SK-N-SH (cell line): ENCODE measurements around the gene OR9A4. TPM values are rescaled to one million over a fixed set of nuclear protein-coding genes. Genes with fewer than 3 reads are reported as not detected.

Source experiments
- CTCF ChIA-PET: fragments of 300-600, 350-600 bp; formaldehyde crosslinking; extraction: SDS; loops from one replicate; lab custom pipeline; 2021; lab: Yijun Ruan, JAX
- POLR2A ChIA-PET: fragments of 350-600 bp; sonication (Branson Sonifier 250); formaldehyde crosslinking; extraction: SDS; loops from one replicate; lab custom pipeline; 2020; ENCODE audit warnings: antibody characterized with exemption, inconsistent platforms; lab: Yijun Ruan, JAX
- DNase-seq: peaks from one replicate; pipeline ENCODE4 v3.0.0; 2012
- H2AFZ ChIP-seq: fragments of 200-600 bp; sonication (generic); 2 replicates; pipeline ENCODE4 v1.8.1; 2016; ENCODE audit warnings: antibody characterized with exemption, mild to moderate bottlenecking, low read depth
- H3F3A ChIP-seq: fragments of 200-600 bp; sonication (generic); replicated peaks from 2 replicates; pipeline ENCODE3; 2016; ENCODE audit warnings: antibody characterized with exemption, mild to moderate bottlenecking; ENCODE audit not compliant: insufficient read depth
- H3K27ac ChIP-seq, 2 experiments: fragments of 200-500 bp in 1 of 2; fragments of 200-600 bp in 1 of 2; sonication (Bioruptor generic) in 1 of 2; sonication (generic), shearing (Covaris generic) in 1 of 2; 2 replicates each; pipeline versions ENCODE4 v1.5.1 to v1.6.1; 2014 to 2016; ENCODE audit warnings: low read depth in 2 of 2, inconsistent platforms in 1 of 2, low read length in 1 of 2, mild to moderate bottlenecking in 1 of 2, mixed read lengths in 1 of 2
- H3K27me3 ChIP-seq: fragments of 200-600 bp; sonication (generic), shearing (Covaris generic); 2 replicates; pipeline ENCODE4 v1.6.1; 2016; ENCODE audit warnings: mixed run types; ENCODE audit not compliant: insufficient read depth
- H3K36me3 ChIP-seq, 2 experiments: fragments of 200-500 bp in 1 of 2; fragments of 200-600 bp in 1 of 2; sonication (Bioruptor generic) in 1 of 2; sonication (generic) in 1 of 2; replicated peaks in 1 of 2; 2 replicates each; pipeline versions ENCODE3 to v1.5.1; 2014 to 2016; ENCODE audit warnings: low read length in 1 of 2, mild to moderate bottlenecking in 1 of 2; ENCODE audit not compliant: insufficient read depth in 2 of 2, control insufficient read depth in 1 of 2
- H3K4me1 ChIP-seq, 2 experiments: fragments of 200-500 bp in 1 of 2; fragments of 200-600 bp in 1 of 2; sonication (Bioruptor generic) in 1 of 2; sonication (generic), shearing (Covaris generic) in 1 of 2; 2 replicates each; pipeline versions ENCODE4 v1.5.1 to v1.6.1; 2014 to 2016; ENCODE audit warnings: low read depth in 1 of 2, low read length in 1 of 2, mixed run types in 1 of 2; ENCODE audit not compliant: insufficient read depth in 2 of 2, control insufficient read depth in 1 of 2
- H3K4me2 ChIP-seq: fragments of 200-600 bp; sonication (generic), shearing (Covaris generic); 2 replicates; pipeline ENCODE4 v1.6.1; 2017; ENCODE audit warnings: mixed run types
- H3K4me3 ChIP-seq, 2 experiments: fragments of 200-500 bp in 1 of 2; fragments of 200-600 bp in 1 of 2; sonication (Bioruptor generic) in 1 of 2; sonication (generic), shearing (Covaris generic) in 1 of 2; 2 replicates each; pipeline versions ENCODE4 v1.5.1 to v1.8.1; 2014 to 2016; ENCODE audit warnings: low read depth in 2 of 2, inconsistent platforms in 1 of 2, low read length in 1 of 2, mild to moderate bottlenecking in 1 of 2, mixed read lengths in 1 of 2, moderate library complexity in 1 of 2
- H3K79me2 ChIP-seq: fragments of 200-600 bp; sonication (generic); 2 replicates; pipeline ENCODE4 v1.8.1; 2017; ENCODE audit warnings: mild to moderate bottlenecking; ENCODE audit not compliant: insufficient read depth
- H3K9ac ChIP-seq: fragments of 200-600 bp; sonication (generic); 2 replicates; pipeline ENCODE4 v1.6.1; 2017; ENCODE audit warnings: mixed run types
- H3K9me2 ChIP-seq: fragments of 200-600 bp; sonication (generic); 2 replicates; pipeline ENCODE4 v1.6.1; 2017; ENCODE audit warnings: mixed run types
- H3K9me3 ChIP-seq: fragments of 200-600 bp; sonication (generic); 2 replicates; pipeline ENCODE4 v1.6.1; 2017; ENCODE audit warnings: mixed run types, mild to moderate bottlenecking, moderate library complexity
- H4K20me1 ChIP-seq: fragments of 200-600 bp; sonication (generic); 2 replicates; pipeline ENCODE4 v1.6.1; 2017; ENCODE audit warnings: mild to moderate bottlenecking, mixed run types; ENCODE audit not compliant: insufficient read depth
- CHD2 ChIP-seq: fragments of 150-350 bp; IDR thresholded peaks from 2 replicates; pipeline ENCODE4 v1.6.1; 2018; ENCODE audit warnings: low read length; ENCODE audit not compliant: partially characterized antibody
- EP300 ChIP-seq, 2 experiments: IDR thresholded peaks; 2 replicates each; pipeline versions ENCODE4 v1.4.0 to v1.6.1; 2012; ENCODE audit warnings: borderline replicate concordance in 1 of 2, low read depth in 1 of 2, low read length in 1 of 2
- EZH2phosphoT487 ChIP-seq: fragments of 200-600 bp; sonication (generic); IDR thresholded peaks from 2 replicates; pipeline ENCODE4 v1.6.1; 2017; ENCODE audit warnings: low read depth, mixed run types, mild to moderate bottlenecking, antibody characterized with exemption, moderate library complexity, borderline replicate concordance
- GABPA ChIP-seq: IDR thresholded peaks from 2 replicates; pipeline ENCODE4 v1.4.0; 2012; ENCODE audit warnings: low read depth, mild to moderate bottlenecking
- GATA2 ChIP-seq: sonication (generic); formaldehyde crosslinking; IDR thresholded peaks from 2 replicates; pipeline ENCODE4 v1.5.0; 2020; ENCODE audit warnings: mild to moderate bottlenecking, missing genetic modification reagents
- MXI1 ChIP-seq: IDR thresholded peaks from 2 replicates; pipeline ENCODE4 v1.6.1; 2012; ENCODE audit warnings: mild to moderate bottlenecking, low read depth, low read length, improper control_type of control experiment
- RAD21 ChIP-seq: IDR thresholded peaks from 2 replicates; pipeline ENCODE4 v1.6.1; 2012; ENCODE audit warnings: mild to moderate bottlenecking, low read length
- RXRA ChIP-seq: IDR thresholded peaks from 2 replicates; pipeline ENCODE4 v1.4.0; 2012; ENCODE audit warnings: low read depth, mild to moderate bottlenecking, borderline replicate concordance
- SMC3 ChIP-seq: IDR thresholded peaks from 2 replicates; pipeline ENCODE4 v1.6.1; 2012; ENCODE audit warnings: low read depth, low read length, improper control_type of control experiment
- TAF1 ChIP-seq: IDR thresholded peaks from 2 replicates; pipeline ENCODE4 v1.6.1; 2012; ENCODE audit warnings: low read depth, mild to moderate bottlenecking, low read length, moderate library complexity, borderline replicate concordance
- TCF12 ChIP-seq: IDR thresholded peaks from 2 replicates; pipeline ENCODE4 v1.4.0; 2012
- YY1 ChIP-seq: IDR thresholded peaks from 2 replicates; pipeline ENCODE4 v1.4.0; 2012; ENCODE audit warnings: low read depth, mild to moderate bottlenecking
- WGBS: methylation state at CpG from one replicate; pipeline ENCODE4 v1.1.6; 2017; ENCODE audit warnings: low lambda C conversion rate; 5-methylcytosine and 5-hydroxymethylcytosine counted together
- polyA plus RNA-seq, 3 experiments: library from polyadenylated mRNA; depleted of rRNA; stranded (reverse); fragments of >200 nt; gene quantifications; 2 replicates each; pipeline ENCODE4 v1.2.3, GENCODE V29; 2012
- TF ChIP-seq, protein P1 (sequence below): IDR thresholded peaks from 2 replicates; pipeline ENCODE4 v1.4.0; 2012; ENCODE audit warnings: low read depth
- TF ChIP-seq, protein P2 (sequence below): fragments of 200-600 bp; sonication (generic); IDR thresholded peaks from 2 replicates; pipeline ENCODE4 v1.6.1; 2017; ENCODE audit warnings: antibody characterized with exemption, mild to moderate bottlenecking, moderate library complexity
- TF ChIP-seq, protein P3 (sequence below): IDR thresholded peaks from 2 replicates; pipeline ENCODE4 v1.4.0; 2012; ENCODE audit warnings: low read depth, borderline replicate concordance

Gene OR9A4
- polyA plus RNA-seq, 1 of the 3 experiments (the other 2 are of a cell fraction), result not detected

DNA sequence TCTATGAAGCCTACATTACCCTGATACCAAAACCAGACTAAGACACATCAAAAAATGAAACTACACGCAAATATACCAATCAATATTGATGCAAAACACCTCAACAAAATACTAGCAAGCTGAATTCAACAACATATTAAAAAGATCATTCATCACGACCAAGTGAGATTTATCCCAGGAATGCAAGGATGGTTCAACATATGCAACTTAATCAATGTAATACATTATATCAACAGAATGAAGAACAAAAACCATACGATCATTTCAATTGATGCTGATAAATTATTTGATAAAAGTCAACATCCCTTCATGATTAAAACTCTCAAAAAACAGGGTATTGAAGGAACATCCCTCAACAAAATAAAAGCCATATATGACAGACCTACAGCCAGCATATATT, 24.9 kb downstream of the OR9A4 start:
- no peak overlapping the region for H3K27ac ChIP-seq
- H3K4me2 ChIP-seq, result no peak overlapping the region
- CTCF ChIA-PET, result interaction anchor here (0.7 to 1.0 kb wide), 2 partner anchors 155 to 1175 kb away, joined by 3 to 4 read pairs; no protein-coding TSS in a partner anchor
- TF ChIP-seq GABPA (no peak), RAD21 (no peak), CHD2 (no peak), EZH2phosphoT487 (no peak), SMC3 (no peak), TAF1 (no peak), EP300 (IDR thresholded peaks at IDR 0.05; ENCODE audit: borderline replicate concordance in 1 of 2, low read depth in 1 of 2, low read length in 1 of 2) (no peak)
- no peaks in the 10 kb centered on the region for H3K27me3 ChIP-seq
- DNase-seq, result no peak
- peaks cover 8% of the 10 kb centered on the region; the same call in 1 of the 2 replicates for H3K9me3 ChIP-seq
- no peaks in the 10 kb centered on the region for H3K4me1 ChIP-seq
- no peak overlapping the region for H2AFZ ChIP-seq
- H3K9ac ChIP-seq, result no peak overlapping the region
- H3K79me2 ChIP-seq, result no peaks in the 10 kb centered on the region
- H4K20me1 ChIP-seq, result no peaks in the 10 kb centered on the region
- H3K36me3 ChIP-seq, result peaks cover 0 to 2% of the 10 kb centered on the region in 2 experiments
- no peaks in the 10 kb centered on the region; the same call in 1 of the 2 replicates for H3K9me2 ChIP-seq
- 3% methylated on average over 3 of the region's 3 CpGs for WGBS
- no peak overlapping the region for H3K4me3 ChIP-seq
- POLR2A ChIA-PET, result no interaction called here
- H3F3A ChIP-seq, result no peaks in the 10 kb centered on the region

DNA sequence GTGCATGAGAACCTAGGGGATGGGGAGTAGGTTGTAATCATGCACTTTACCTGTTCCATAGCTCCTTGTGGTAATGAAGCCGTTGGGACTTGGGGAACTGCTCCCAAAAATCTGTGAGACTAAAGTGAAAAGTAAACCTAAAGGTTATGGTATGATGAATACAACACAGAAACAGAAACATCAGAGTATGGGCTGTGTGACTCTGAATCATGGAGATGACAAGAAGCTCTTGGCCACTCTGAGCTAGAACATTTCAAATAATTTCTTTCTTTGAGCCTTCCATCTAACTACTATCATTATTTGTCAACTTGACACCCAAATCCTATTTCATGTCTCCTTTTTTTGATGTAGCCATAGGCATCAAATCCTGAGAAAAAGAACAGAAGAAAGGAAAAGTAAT, 27.6 kb downstream of the OR9A4 start:
- ChIA-PET CTCF (interaction anchor here (3.2 kb wide), 1 partner anchor 33 kb away, joined by 15 read pairs; no protein-coding TSS in a partner anchor), POLR2A (no interaction called here)
- peaks cover 8% of the 10 kb centered on the region; the same call in 1 of the 2 replicates for H3K9me3 ChIP-seq
- no peak overlapping the region for H2AFZ ChIP-seq
- no peak overlapping the region for H3K4me3 ChIP-seq
- H3K27me3 ChIP-seq, result no peaks in the 10 kb centered on the region
- no peak overlapping the region for H3K27ac ChIP-seq
- H3K79me2 ChIP-seq, result no peaks in the 10 kb centered on the region
- H4K20me1 ChIP-seq, result no peaks in the 10 kb centered on the region
- no peak for TF ChIP-seq MXI1
- TF ChIP-seq YY1, result no peak
- TF ChIP-seq TCF12, result no peak
- TF ChIP-seq, protein P1, sequence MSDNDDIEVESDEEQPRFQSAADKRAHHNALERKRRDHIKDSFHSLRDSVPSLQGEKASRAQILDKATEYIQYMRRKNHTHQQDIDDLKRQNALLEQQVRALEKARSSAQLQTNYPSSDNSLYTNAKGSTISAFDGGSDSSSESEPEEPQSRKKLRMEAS, result no peak
- TF ChIP-seq RXRA, result no peak
- TF ChIP-seq GATA2 (CRISPR knock-in tag), result no peak
- TF ChIP-seq, protein P2, sequence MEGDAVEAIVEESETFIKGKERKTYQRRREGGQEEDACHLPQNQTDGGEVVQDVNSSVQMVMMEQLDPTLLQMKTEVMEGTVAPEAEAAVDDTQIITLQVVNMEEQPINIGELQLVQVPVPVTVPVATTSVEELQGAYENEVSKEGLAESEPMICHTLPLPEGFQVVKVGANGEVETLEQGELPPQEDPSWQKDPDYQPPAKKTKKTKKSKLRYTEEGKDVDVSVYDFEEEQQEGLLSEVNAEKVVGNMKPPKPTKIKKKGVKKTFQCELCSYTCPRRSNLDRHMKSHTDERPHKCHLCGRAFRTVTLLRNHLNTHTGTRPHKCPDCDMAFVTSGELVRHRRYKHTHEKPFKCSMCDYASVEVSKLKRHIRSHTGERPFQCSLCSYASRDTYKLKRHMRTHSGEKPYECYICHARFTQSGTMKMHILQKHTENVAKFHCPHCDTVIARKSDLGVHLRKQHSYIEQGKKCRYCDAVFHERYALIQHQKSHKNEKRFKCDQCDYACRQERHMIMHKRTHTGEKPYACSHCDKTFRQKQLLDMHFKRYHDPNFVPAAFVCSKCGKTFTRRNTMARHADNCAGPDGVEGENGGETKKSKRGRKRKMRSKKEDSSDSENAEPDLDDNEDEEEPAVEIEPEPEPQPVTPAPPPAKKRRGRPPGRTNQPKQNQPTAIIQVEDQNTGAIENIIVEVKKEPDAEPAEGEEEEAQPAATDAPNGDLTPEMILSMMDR, result no peak
- TF ChIP-seq SMC3, result no peak
- TF ChIP-seq, protein P3, sequence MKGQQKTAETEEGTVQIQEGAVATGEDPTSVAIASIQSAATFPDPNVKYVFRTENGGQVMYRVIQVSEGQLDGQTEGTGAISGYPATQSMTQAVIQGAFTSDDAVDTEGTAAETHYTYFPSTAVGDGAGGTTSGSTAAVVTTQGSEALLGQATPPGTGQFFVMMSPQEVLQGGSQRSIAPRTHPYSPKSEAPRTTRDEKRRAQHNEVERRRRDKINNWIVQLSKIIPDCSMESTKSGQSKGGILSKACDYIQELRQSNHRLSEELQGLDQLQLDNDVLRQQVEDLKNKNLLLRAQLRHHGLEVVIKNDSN, result no peak
- DNase-seq, result no peak
- H3F3A ChIP-seq, result no peaks in the 10 kb centered on the region
- H3K4me1 ChIP-seq, result no peaks in the 10 kb centered on the region
- 0% methylated on average over 1 of the region's 1 CpG for WGBS
- no peak overlapping the region for H3K4me2 ChIP-seq
- H3K9me2 ChIP-seq, result no peaks in the 10 kb centered on the region; the same call in 1 of the 2 replicates
- no peak overlapping the region for H3K9ac ChIP-seq
- peaks cover 0 to 2% of the 10 kb centered on the region in 2 experiments for H3K36me3 ChIP-seq
